Activated naive CD4-positive, alpha-beta T cell treated with anti-CD3 and anti-CD28 coated beads, Interleukin-2, amount 50 U/mL, for 72 hours (primary cell): ENCODE results near the gene RGS19. TPM values are rescaled to one million over a fixed set of nuclear protein-coding genes. Genes with fewer than 3 reads are reported as not detected.
"Not testable (repeated sequence)": the region's sequence is repeated elsewhere in the genome, so short reads cannot be mapped to it uniquely, and the experiment has no call there.

Source experiments
- ATAC-seq, 2 donors: fragments of 150-1000 bp; cut with Tn5 transposase; 2 replicates each; pipeline ENCODE4 v1.10.0; 2021; ENCODE audit warnings: mild to moderate bottlenecking in 2 of 2, moderate library complexity in 2 of 2
- DNase-seq, 2 donors: peaks; one replicate each; pipeline ENCODE4 v3.0.0; 2021 to 2022; ENCODE audit warnings: low spot score in 2 of 2
- H3K27ac Mint-ChIP-seq, 2 donors: one replicate each; pipeline ENCODE4 v1.8.0; 2022; ENCODE audit warnings: mild to moderate bottlenecking in 2 of 2, mixed read lengths in 2 of 2
- H3K36me3 Mint-ChIP-seq, 2 donors: one replicate each; pipeline ENCODE4 v1.8.0; 2022; ENCODE audit warnings: mixed read lengths in 2 of 2
- H3K9me3 Mint-ChIP-seq, 2 donors: one replicate each; pipeline ENCODE4 v1.8.0; 2022; ENCODE audit warnings: mixed read lengths in 2 of 2
- total RNA-seq, 2 donors: library from RNA; stranded (reverse); gene quantifications; one replicate each; pipeline ENCODE4 v1.2.3, GENCODE V29; 2022

RGS19 gene
- total RNA-seq, 2 donors from 2014 or later, result 21.5 to 47.8 TPM

- Mint-ChIP-seq H3K9me3 (peaks cover 5% of the 10 kb centered on the region in 2 donors), H3K27ac (no peak overlapping the region), H3K36me3 (no peaks in the 10 kb centered on the region)
- ATAC-seq (no peak), DNase-seq (no peak)
These were observed 21.8 kb upstream of the RGS19 start for GRCh38 chr20:64100946-64101688.

GRCh38 chr20:64100566-64100888 lies 21.2 kb upstream of the RGS19 start:
- no peaks in the 10 kb centered on the region for H3K36me3 Mint-ChIP-seq
- peaks cover 5% of the 10 kb centered on the region in 2 donors for H3K9me3 Mint-ChIP-seq
- DNase-seq, result no peak
- no peak for ATAC-seq
- no peak overlapping the region for H3K27ac Mint-ChIP-seq

- DNase-seq (no peak), ATAC-seq (no peak)
- H3K9me3 Mint-ChIP-seq, result peaks cover 5% of the 10 kb centered on the region in 2 donors
- no peak overlapping the region for H3K27ac Mint-ChIP-seq
- H3K36me3 Mint-ChIP-seq, result no peaks in the 10 kb centered on the region
These were observed 20.7 kb upstream of the RGS19 start for GRCh38 chr20:64099880-64100565.

GRCh38 chr20:64099086-64099786 lies 19.9 kb upstream of the RGS19 start:
- Mint-ChIP-seq H3K27ac (no peak overlapping the region), H3K9me3 (peaks cover 5% of the 10 kb centered on the region in 2 donors), H3K36me3 (no peaks in the 10 kb centered on the region)
- ATAC-seq, result no peak
- no peak for DNase-seq

- peaks cover 5% of the 10 kb centered on the region in 2 donors for H3K9me3 Mint-ChIP-seq
- no peak for DNase-seq
- no peak for ATAC-seq
- no peaks in the 10 kb centered on the region for H3K36me3 Mint-ChIP-seq
- H3K27ac Mint-ChIP-seq, result no peak overlapping the region
These were observed 19.2 kb upstream of the RGS19 start for GRCh38 chr20:64098471-64099013.

- no peak for ATAC-seq
- H3K9me3 Mint-ChIP-seq, result peaks cover 5% of the 10 kb centered on the region in 2 donors
- no peaks in the 10 kb centered on the region for H3K36me3 Mint-ChIP-seq
- H3K27ac Mint-ChIP-seq, result no peak overlapping the region
- no peak for DNase-seq
These were observed 17.2 kb upstream of the RGS19 start for GRCh38 chr20:64096535-64096934.

GRCh38 chr20:64095927-64096326 lies 16.6 kb upstream of the RGS19 start:
- peaks cover 5% of the 10 kb centered on the region in 2 donors for H3K9me3 Mint-ChIP-seq
- ATAC-seq (peak; percentile 54 to 56), DNase-seq (no peak)
- H3K27ac Mint-ChIP-seq, result no peak overlapping the region
- H3K36me3 Mint-ChIP-seq, result no peaks in the 10 kb centered on the region

- DNase-seq (no peak), ATAC-seq (no peak)
These were observed 16.1 kb upstream of the RGS19 start for GRCh38 chr20:64095455-64095854.

GRCh38 chr20:64093013-64093503 lies 13.7 kb upstream of the RGS19 start:
- ATAC-seq, result peak in 1 of 2 donors; percentile 9
- Mint-ChIP-seq H3K36me3 (no peaks in the 10 kb centered on the region), H3K9me3 (peaks cover 5% of the 10 kb centered on the region in 2 donors), H3K27ac (peak overlapping the region in 1 of 2 donors; percentile 33)
- no peak for DNase-seq

More at GRCh38 chr20:64095455-64095854, 16.1 kb upstream of the RGS19 start:
- Mint-ChIP-seq H3K9me3 (peaks cover 5% of the 10 kb centered on the region in 2 donors), H3K27ac (no peak overlapping the region), H3K36me3 (no peaks in the 10 kb centered on the region)

GRCh38 chr20:64092258-64093012 lies 13.1 kb upstream of the RGS19 start:
- DNase-seq (no peak), ATAC-seq (peak in 1 of 2 donors; percentile 46)
- no peaks in the 10 kb centered on the region for H3K36me3 Mint-ChIP-seq
- H3K9me3 Mint-ChIP-seq, result peaks cover 5% of the 10 kb centered on the region in 2 donors
- no peak overlapping the region for H3K27ac Mint-ChIP-seq

- Mint-ChIP-seq H3K36me3 (no peaks in the 10 kb centered on the region), H3K27ac (no peak overlapping the region), H3K9me3 (peaks cover 2% of the 10 kb centered on the region in 2 donors)
- no peak for ATAC-seq
- DNase-seq, result no peak
These were observed 12.5 kb upstream of the RGS19 start for GRCh38 chr20:64091770-64092169.

GRCh38 chr20:64091340-64091739 lies 12.0 kb upstream of the RGS19 start:
- ATAC-seq, result no peak
- H3K9me3 Mint-ChIP-seq, result no peaks in the 10 kb centered on the region

GRCh38 chr20:64090165-64090564 lies 10.8 kb upstream of the RGS19 start:
- Mint-ChIP-seq H3K36me3 (no peaks in the 10 kb centered on the region), H3K27ac (no peak overlapping the region), H3K9me3 (no peaks in the 10 kb centered on the region)
- DNase-seq (no peak), ATAC-seq (no peak)

More at GRCh38 chr20:64091340-64091739, 12.0 kb upstream of the RGS19 start:
- Mint-ChIP-seq H3K36me3 (no peaks in the 10 kb centered on the region), H3K27ac (no peak overlapping the region)
- no peak for DNase-seq

- ATAC-seq, H3K27ac Mint-ChIP-seq, DNase-seq, H3K9me3 Mint-ChIP-seq, H3K36me3 Mint-ChIP-seq: not testable (repeated sequence)
These were observed 9.3 kb upstream of the RGS19 start for GRCh38 chr20:64088586-64088985.

- not testable (repeated sequence) for H3K27ac Mint-ChIP-seq, H3K36me3 Mint-ChIP-seq, ATAC-seq, DNase-seq, H3K9me3 Mint-ChIP-seq
These were observed 8.0 kb upstream of the RGS19 start for GRCh38 chr20:64087226-64087825.

GRCh38 chr20:64086801-64087200 lies 7.5 kb upstream of the RGS19 start:
- no peak for ATAC-seq
- Mint-ChIP-seq H3K36me3 (no peaks in the 10 kb centered on the region), H3K9me3 (no peaks in the 10 kb centered on the region), H3K27ac (no peak overlapping the region)
- no peak for DNase-seq
